DMS53 (cell line): ENCODE measurements around the gene MAST2.

Experiments used
- DNase-seq: peaks from one replicate; lab custom pipeline; 2025; lab: John Stamatoyannopoulos, UW

MAST2 gene

DNA sequence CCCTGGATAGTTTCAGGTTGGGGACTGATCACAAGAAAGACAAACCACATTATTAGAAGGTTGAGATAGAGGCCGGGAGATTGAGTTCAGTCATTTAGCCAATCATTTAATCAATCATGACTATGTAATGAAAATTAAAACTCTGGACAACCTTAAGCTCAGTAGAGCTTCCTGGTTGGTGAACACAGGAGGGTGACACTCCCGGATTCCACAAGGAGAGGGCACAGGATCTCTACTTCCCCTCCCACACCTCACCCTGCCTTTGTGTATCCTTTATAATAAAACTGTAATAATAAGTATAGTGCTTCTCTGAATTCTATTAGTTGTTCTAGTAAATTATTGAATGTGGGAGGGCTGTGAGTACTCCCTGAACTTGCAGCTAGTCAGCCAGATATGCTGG, 178.9 kb downstream of the MAST2 start:
- DNase-seq, result no peak

DNA sequence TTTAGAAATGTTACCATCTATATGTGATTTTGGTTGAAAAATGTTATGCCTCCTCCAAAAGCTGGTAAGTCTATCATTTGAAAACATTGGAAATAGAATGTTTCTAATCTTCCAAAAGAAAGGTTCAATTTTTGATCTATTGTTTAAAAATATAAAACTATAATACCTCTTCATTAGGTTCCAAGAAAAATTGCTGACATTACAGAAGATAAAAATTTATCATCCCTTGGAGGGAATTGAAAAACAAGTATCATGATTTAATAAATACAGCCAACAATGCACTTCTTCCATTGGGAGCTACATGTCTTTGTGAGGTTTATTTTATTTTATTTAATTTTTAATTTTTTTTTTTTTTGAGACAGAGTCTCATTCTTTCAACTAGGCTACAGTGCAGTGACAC, 180.6 kb downstream of the MAST2 start:
- DNase-seq, result no peak

DNA sequence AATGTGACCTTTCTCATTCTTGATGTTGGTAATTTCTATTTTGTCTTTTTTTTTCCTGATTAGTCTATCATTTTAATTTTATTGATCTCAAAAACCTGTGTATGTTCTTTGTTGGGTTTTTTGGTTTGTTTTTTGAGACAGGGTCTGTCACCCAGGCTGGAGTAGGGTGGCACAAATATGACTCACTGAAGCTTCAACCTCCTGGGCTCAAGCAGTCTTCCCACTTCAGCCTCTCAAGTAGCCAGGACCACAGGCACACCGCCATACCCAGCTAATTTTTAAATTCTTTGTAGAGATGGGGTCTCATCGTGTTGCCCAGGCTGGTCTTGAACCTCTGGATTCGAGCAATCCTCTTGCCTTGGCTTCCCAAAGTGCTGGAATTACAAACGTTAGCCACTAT, 183.8 kb downstream of the MAST2 start:
- DNase-seq, result no peak

DNA sequence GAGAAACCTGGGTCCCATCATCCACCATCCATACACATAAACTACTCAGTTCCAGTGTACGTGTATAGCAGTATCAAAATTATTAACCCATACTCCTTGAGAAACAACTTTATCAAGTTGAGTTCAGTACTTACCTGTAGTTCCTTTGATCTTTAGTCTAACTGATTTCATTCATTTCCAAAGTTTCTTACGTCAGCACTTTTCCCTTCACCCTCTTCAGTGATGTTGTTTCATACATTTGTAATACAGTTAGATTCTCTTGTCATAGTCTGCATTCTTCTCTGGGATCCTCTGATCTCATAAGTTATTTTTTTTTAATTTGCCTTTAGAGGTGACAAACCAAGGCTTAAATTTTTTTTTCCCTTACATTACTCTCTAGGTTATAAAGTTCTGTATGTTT, 185.8 kb downstream of the MAST2 start:
- no peak for DNase-seq

DNA sequence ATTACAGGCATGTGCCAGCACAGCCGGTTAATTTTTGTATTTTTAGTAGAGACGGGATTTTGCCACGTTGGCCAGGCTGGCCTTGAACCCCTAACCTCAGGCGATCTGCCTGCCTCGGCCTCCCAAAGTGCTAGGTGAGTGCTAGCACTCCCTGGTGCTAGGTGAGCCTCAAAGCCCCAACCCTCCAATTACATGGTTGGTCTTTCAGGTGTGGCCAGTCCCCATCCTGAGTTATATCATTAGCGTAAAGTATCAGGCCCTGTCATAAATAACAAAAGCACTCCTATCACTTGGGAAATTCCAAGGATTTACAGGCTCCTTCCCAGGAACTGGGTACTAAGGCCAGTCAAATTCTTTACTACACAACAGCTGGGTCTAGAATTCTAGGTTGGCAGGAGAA, 191.0 kb downstream of the MAST2 start:
- no peak for DNase-seq

DNA sequence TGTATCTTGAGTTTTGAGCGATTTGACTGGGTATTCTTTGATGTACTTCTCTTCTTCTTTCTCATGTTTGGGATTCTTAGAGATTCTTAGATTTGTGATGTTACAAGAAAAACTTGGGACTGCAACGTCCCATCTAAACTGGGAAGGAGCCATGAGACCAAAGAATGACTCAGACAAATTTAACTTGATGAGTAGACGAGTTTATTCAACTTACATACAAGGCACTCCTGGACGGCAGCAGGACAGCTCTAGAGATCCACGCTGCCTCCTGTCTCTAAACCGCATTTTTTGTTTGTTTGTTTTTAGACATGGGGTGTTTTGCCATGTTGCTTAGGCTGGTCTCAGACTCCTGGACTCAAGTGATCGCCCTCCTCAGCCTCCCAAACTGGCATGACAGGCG, 191.9 kb downstream of the MAST2 start:
- no peak for DNase-seq

DNA sequence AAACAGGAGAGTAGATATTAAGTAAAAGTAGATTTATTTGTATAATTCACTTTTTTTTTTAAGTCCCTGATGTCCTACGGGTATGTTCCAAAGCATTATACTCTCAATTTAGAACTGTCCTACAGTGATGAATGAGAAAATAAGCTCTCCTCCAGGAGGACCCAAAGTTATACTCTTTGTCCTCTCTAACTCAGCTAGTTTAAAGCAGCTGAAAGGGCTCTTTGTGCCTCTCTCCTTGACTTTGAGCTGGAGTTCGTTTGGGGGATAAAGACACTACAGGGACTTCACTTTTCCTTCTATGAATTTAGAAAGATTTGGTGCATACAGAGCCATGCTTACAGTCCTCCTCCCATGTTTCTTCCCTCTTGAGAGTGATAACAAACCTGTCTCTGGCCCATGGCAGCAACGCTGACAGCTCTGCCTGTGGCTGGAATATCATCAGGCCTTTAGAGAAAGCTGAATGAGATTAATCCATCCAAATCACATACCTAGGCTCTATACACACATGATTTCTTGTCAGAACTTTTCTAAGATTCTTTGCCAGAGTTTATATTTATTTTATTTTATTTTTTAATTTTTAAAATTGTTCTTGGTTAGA, 194.7 kb downstream of the MAST2 start:
- DNase-seq, result no peak

DNA sequence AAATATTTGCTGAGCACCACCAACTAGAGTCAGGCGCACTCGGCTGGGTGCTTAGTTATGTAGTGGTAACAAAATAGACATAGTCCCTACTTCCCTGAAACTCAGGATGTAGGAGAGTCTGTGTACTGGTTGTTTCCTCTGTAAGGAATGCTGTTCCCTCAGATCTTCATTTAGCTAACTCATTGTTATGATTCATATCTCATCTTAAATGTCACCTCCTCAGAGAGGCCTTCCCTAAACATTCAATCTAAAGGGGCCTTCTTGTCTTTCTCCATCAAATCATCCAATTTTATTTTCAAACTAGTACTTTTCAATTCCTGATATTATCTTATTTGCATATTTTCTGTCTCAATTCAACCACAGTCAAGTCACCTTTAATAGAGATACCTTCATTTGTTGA, 196.1 kb downstream of the MAST2 start:
- no peak for DNase-seq

DNA sequence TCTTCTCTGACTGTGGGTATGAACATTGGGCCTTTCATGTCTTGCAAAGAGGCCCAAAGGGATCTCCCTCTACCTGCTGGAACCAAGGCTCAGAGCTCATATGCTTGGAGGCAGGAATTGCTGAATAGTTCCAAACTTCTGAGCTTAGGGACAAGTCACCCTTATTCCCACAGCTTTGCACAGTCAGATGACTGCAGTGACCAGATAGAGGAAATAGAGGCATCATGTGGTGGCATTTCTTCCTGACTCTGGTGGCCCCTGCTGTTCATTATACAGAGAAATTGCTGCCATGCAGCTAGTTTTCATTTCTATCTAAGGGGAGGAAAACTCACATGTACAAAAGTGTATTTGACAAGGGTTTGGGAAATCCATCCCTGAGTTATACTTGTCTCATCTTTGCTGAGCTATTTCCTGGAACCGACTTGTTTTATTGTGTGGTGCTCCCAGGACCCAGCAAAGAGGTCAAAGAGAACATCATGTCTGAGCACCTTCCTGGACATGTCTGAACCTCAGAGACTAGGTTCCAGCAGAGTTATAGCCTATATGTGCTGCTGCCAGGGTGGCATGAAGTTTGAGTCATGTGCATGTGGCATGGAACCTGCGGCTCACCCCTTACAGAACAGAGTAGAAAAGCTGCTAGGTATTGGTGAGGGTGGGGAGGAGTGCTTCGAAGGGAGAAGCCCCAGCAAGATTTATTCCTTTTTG, 197.8 kb downstream of the MAST2 start:
- DNase-seq, result no peak

DNA sequence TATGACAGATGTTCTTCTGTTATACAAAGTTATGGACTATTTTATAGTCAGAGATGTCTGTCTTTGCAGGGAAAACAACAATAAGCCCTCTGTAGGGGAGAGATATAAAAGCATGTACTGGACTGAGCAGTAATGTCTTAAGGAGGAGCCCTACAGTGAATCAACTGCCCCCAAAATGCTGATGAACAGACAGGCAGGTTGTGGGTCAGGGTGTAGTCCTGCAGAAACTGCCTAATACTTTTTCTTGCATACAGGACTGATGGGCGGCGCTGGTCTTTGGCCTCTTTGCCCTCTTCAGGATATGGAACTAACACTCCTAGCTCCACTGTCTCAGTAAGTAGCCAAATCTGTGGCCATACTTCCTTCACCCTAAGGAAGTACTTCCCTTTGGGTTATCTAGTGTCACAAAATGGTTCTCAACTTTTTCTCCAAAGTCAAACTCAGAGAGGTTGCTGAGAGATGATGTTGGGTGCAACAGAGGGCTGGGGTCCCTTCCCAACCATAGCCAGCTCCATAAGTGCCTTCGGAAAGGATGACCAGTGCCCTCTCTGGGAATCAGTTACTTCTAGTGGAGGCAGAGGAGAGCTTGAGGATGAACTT, 199.2 kb downstream of the MAST2 start:
- DNase-seq, result no peak

DNA sequence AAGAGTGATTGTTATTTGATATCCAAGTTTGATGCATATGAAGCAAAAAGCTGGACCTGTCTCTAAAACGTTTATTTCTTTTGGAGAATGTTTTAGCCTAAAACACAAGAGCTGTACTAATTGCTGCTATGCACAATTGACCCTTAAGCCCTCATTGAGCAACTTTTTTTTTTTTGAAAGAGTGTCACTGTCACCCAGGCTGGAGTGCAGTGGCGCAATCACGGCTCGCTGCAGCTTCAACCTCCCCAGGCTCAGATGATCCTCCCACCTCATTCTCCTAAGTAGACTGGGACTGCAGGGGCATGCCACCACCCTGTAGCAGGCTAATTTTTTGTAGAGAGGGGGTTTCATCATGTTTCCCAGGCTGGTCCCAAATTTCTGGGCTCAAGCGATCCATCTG, 199.9 kb downstream of the MAST2 start:
- DNase-seq, result no peak

DNA sequence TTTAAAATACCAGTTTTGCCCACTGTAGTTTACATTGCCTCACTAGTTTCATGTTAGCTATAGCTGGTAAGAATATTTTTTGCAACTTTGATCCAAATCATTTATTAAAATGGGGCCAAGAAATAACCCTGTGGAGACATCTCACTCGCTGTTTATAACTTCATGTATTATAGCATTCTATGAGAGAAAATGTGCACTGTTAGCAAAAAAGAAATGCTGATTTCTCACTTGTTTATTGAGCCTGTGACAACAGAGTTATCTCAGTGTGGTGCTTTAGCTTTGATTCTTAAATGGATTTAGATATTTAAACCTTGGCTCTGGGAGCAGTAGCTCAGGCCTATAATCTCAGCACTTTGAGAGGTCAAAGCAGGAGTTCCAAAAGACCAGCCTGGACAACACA, 201.1 kb downstream of the MAST2 start:
- DNase-seq, result no peak

DNA sequence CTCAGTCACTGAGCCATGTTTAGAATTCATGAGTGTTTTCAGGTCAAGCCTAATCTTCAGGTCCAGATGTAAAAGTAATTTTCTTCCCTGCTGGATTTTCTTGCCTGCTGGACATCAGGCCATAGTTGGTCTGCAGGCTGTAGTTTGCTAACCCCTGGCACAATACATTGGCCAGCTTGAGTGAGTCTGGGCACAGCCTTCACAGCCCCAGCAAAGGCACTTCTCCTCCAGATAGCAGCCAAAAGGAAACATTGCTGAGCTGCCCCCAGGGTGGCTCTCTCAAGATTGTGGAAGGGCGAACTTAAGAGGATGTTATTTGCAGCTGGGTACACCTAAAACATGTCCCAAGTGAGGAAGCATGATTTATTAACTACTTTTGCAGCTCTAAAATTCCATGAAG, 202.2 kb downstream of the MAST2 start:
- no peak for DNase-seq

DNA sequence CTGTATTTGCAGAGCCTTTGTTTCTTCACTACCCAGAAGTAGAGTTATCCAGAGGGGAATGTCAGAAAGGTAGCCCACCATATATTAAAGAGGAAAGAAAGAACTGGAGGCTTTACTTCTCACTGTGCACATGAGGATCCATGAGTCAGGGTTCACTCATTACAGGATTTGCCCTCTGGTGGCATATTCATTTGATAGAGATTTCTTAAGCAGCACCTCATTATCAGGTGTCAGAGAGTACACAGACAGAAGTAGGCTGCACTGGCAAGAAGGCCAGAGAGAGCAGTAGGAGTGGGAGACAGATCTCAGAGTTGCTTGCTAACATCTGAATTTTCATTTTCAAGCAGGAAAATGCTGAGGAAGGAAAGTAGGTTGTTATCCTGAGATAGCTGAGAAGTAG, 205.2 kb downstream of the MAST2 start:
- peak; percentile 36 for DNase-seq

DNA sequence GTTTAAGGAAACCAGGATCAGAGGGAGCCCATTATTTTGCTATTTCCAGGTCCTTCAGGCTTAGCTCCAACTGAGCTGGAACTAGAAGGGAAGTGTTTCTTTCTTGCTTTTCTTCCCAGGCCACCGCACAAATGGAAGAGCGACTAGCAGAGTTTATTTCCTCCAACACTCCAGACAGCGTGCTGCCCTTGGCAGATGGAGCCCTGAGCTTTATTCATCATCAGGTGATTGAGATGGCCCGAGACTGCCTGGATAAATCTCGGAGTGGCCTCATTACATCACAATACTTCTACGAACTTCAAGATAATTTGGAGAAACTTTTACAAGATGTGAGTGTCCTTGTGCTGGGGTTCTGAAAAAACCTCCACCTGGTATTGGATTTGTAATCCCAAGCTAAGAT, 207.2 kb downstream of the MAST2 start:
- DNase-seq, result no peak

DNA sequence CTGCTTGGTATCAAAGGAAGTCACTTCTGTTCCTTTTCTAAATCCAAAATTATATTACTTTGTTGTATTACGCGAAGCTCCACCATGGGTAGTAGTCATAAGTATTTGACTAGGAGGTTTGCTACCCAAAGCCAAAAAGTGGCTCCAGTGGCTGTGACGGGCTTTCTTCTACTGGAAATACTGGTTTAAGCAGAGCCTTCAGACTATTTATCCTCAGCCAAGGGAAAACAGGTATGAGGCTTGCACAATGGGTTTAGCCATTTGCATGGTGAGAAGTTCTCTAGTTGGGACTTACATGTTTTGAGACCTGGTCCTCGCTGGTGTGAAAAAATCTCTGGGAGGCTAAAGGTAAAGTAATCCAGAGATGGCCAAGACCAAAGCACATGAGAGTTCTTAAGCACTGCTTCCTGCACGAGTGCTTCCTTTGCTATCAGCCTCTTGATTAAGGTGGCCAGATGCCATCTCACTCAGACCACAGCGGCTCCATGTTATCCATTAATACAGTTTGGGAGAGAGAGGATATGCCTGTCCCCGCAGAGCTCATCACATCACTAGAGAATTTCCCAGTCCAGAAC, 207.8 kb downstream of the MAST2 start:
- peak; percentile 30 for DNase-seq

DNA sequence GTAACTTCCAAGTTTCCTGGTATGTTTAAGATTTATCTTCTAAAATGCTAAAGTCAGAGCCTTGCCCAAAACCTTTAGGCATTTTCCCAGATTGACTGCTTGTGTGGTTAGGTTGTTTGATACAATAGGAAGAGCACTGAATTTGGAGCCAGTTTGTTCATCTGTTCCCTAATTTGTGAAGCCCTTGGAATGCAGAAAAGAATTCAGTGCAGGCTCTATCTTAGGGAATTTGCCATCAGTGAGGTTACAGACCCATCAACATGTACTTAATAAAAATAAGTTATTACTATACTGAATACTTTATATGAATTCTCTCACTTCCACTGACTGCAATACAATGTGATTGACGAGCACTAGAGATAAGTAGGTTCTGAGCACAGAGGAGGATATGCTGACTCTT, 208.8 kb downstream of the MAST2 start:
- no peak for DNase-seq

DNA sequence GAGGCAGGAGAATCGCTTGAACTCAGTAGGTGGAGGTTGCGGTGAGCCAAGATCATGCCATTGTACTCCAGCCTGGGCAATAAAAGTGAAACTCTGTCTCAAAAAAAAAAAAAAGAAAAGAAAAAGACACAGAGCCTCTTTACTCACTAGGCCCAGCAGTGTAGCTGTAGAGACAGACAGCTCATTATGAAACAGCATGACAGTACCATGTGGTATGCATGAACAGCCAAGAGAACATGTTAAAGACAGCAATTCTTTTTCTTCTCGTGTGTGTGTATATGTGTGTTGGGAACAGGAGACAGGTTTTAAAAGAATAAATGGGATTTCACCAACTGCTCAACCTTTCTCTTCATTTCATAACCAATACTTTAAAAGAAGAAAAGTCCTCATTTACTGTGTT, 210.2 kb downstream of the MAST2 start:
- DNase-seq, result no peak

DNA sequence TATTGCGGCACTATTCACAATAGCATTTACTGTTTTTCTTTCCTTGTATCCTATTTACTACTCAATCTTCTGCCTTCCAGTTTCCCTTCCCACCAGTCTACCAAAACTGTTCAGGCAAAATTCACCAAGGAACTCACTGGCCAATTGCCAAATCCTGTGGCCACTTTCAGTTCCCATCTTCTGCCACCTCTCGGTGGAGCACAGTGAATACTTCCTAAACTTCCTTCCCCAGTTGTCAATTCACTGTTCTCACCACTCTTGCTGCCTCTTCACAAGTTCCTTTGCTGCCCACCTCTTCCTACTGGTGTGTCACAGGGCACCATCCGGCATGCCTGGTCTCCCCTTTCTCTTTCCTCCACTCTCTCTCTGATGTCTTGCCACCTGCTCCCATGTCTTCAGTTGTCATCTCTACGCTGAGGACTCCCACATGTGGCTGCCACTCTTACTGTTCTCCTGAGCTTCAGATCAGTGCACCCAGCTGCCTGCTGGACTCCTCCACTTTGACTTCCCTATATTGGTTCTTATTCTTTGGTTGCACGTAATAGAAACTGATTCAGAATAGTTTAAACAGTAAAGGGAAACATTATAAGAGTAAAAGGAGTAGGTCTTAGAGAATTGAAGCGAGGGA, 214.6 kb downstream of the MAST2 start:
- no peak for DNase-seq

DNA sequence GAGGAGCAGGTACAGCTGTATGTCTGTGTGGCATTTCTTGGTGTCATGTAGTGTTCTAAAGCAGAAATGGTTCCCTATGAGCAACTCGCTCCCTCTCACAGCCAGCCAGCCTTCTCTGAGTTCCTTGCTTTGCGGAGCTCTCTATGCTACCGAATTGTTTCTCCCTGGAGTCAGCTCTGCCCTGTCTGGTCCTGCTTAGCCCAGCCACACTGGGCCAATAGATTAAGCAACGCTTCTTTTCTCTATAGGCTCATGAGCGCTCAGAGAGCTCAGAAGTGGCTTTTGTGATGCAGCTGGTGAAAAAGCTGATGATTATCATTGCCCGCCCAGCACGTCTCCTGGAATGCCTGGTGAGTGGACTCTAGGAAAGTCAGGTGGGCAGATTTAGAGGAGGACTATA, 215.9 kb downstream of the MAST2 start:
- DNase-seq, result no peak

DNA sequence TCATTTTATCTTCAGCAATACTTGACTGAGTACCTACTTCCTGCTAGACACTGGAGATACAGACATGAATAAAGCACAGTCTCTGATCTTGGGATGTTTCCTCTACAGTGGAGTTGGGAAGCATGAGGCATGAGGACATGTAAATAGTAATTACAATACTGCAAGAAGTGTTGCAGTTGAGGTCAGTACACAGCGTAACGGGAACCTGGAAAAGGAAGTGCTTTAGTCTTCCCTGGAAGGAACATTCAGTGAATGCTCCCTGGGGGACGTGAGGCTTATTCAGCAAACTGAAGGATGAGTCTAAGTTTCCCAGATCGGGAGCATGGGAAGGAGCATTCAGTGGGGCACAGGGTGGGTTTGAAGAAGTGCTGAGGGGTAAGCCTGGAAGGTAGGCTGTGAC, 216.6 kb downstream of the MAST2 start:
- DNase-seq, result no peak

DNA sequence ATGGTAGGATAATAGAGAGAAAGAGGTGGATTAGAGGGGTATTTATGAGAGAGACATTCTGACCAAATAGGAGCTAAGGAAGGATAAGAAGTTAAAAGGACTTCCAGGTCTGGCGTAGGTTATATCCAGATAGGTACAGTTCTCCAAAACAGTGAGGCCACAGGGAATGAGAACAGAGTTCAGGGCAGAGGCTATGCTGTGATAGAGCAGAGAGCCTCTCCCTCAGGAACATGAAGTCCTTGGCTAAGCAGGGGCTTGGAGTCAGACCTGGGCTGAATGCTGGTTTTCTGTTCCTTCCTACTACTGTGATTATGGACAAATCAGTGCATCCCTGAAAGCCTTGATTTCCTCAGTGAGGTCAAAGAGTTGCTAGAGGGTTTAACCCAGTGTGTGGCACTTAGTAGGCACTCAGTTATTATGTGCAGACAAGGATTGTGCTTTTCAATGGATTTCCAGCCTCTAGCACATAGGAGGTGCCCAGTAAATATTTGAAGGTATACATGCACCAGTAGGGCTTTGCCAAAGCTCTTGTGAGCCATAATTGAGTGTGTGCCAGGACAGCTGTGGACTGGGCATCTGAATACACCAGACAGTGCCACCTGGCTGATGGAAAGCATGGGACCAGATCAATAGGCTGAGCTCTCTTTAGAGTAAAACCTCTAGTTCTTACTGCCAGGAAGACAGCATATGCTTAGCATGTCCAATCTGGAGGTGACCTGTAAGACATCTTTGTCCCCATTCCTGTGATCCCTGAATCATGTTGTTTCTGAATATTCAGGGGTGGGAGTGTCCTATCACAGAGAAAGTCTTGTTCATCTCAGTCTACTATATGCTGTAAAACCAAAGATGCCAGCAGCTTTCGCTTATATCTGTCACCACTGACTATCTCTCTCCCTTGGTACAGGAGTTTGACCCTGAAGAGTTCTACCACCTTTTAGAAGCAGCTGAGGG, 217.9 kb downstream of the MAST2 start:
- peak; percentile 56 for DNase-seq
